HG03575 (cell line): Measurements from ENCODE around the gene NAP1L4.

Experiments
- ATAC-seq: cut with Tn5 transposase; IDR thresholded peaks from one replicate; pipeline ENCODE4 v1.9.1; 2021; ENCODE audit not compliant: unreplicated experiment, insufficient number of reproducible peaks, low FRiP score; ENCODE audit errors: extremely low read depth

NAP1L4 gene

GRCh38 chr11:2996976-2997375, 4.8 kb upstream of the NAP1L4 start:
- ATAC-seq: no peak

GRCh38 chr11:2995893-2996554, 3.9 kb upstream of the NAP1L4 start:
- no peak for ATAC-seq

- no peak for ATAC-seq
Observed at GRCh38 chr11:2995031-2995561, 3.0 kb upstream of the NAP1L4 start.

GRCh38 chr11:2994336-2994730, 2.2 kb upstream of the NAP1L4 start:
- ATAC-seq: no peak

- no peak for ATAC-seq
Observed at GRCh38 chr11:2992997-2993325, 832 bp upstream of the NAP1L4 start.

- ATAC-seq: no peak
Observed at GRCh38 chr11:2991452-2992233, 486 bp downstream of the NAP1L4 start.

GRCh38 chr11:2990617-2991451, 1.3 kb downstream of the NAP1L4 start:
- no peak for ATAC-seq

- ATAC-seq: no peak
Observed at GRCh38 chr11:2989551-2989950, 2.6 kb downstream of the NAP1L4 start.

- ATAC-seq: no peak
Observed at GRCh38 chr11:2989006-2989405, 3.1 kb downstream of the NAP1L4 start.

- ATAC-seq: no peak
Observed at GRCh38 chr11:2987881-2988861, 4.0 kb downstream of the NAP1L4 start.

- ATAC-seq: no peak
Observed at GRCh38 chr11:2983908-2984307, 8.2 kb downstream of the NAP1L4 start.

- no peak for ATAC-seq
Observed at GRCh38 chr11:2982214-2982613, 9.9 kb downstream of the NAP1L4 start.

- no peak for ATAC-seq
Observed at GRCh38 chr11:2981130-2981529, 11.0 kb downstream of the NAP1L4 start.

GRCh38 chr11:2980168-2980840, 11.8 kb downstream of the NAP1L4 start:
- no peak for ATAC-seq

- no peak for ATAC-seq
Observed at GRCh38 chr11:2977113-2977512, 15.0 kb downstream of the NAP1L4 start.

- no peak for ATAC-seq
Observed at GRCh38 chr11:2976294-2977063, 15.7 kb downstream of the NAP1L4 start.

GRCh38 chr11:2975594-2975993, 16.5 kb downstream of the NAP1L4 start:
- no peak for ATAC-seq
